ENCODE measurements around the gene NDUFAF7. TPM values are rescaled to one million over a fixed set of nuclear protein-coding genes. Genes with fewer than 3 reads are reported as not detected.
"Not testable (repeated sequence)": the region's sequence is repeated elsewhere in the genome, so short reads cannot be mapped to it uniquely, and the experiment has no call there.

The NDUFAF7 gene
- total RNA-seq, 1 donor from 2014 or later = 23.1 TPM

DNA sequence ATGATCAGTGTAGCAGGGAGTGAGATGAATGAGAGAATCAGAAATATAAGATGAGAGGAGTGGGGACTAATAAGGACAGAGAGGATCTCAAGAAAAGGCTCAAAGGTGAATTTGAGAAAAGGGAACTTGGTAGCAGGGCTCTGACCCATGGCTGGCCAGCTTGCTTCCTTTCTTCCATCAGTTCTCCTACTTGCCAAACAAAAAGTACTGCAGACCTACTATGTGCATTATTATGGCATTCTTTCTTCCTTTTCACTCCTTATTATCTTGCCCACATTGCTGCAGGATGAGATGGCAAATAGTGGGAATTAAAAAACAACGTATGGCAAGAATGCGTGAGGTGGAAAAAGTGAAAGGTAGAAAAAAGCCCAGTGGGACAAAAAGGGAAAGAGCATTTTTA is 60.2 kb downstream of the NDUFAF7 start:
- H3K9me3 ChIP-seq (ENCODE audit: insufficient read depth, low read depth, low read length) = no peaks in the 10 kb centered on the region
- Mint-ChIP-seq H3K36me3 (ENCODE audit: low read depth, unreplicated experiment) (peaks cover 9% of the 10 kb centered on the region), H3K4me1 (ENCODE audit: low read depth, unreplicated experiment) (no peaks in the 10 kb centered on the region), H3K4me3 (ENCODE audit: unreplicated experiment) (no peak overlapping the region), H3K9me3 (ENCODE audit: unreplicated experiment) (no peaks in the 10 kb centered on the region), H3K27ac (ENCODE audit: unreplicated experiment) (no peak overlapping the region), H3K27me3 (ENCODE audit: low read depth, unreplicated experiment) (no peaks in the 10 kb centered on the region)
- no peak overlapping the region for H3K4me3 ChIP-seq (ENCODE audit: insufficient read depth, low read depth, low read length)
- H3K27ac ChIP-seq (ENCODE audit: low read depth, low read length) = no peak overlapping the region
- FAIRE-seq = no peak
- peaks cover 19% of the 10 kb centered on the region for H3K36me3 ChIP-seq (ENCODE audit: insufficient read depth, low read length)
- H2AFZ ChIP-seq (ENCODE audit: low read depth, low read length) = no peak overlapping the region
- H3K9ac ChIP-seq (ENCODE audit: low read length) = no peak overlapping the region
- no peak for DNase-seq (ENCODE audit: low read depth)
- no peak for TF ChIP-seq CTCF (IDR thresholded peaks at IDR 0.05; ENCODE audit: insufficient read depth, low read depth, low read length)
- TF ChIP-seq EZH2 (IDR thresholded peaks at IDR 0.05; ENCODE audit: insufficient read depth, low read length) = no peak
- H4K20me1 ChIP-seq (ENCODE audit: insufficient read depth, low read length) = peaks cover 25% of the 10 kb centered on the region
- H3K27me3 ChIP-seq (ENCODE audit: insufficient read depth, low read length) = no peaks in the 10 kb centered on the region
- no peaks in the 10 kb centered on the region for H3K4me1 ChIP-seq (ENCODE audit: insufficient read depth, low read length)
- H3K79me2 ChIP-seq (ENCODE audit: insufficient read depth, low read length) = peaks cover 35% of the 10 kb centered on the region
- H3K4me2 ChIP-seq (ENCODE audit: low read length) = no peak overlapping the region

- H3K4me2 ChIP-seq (ENCODE audit: low read length); FAIRE-seq; H3K27me3 ChIP-seq (ENCODE audit: insufficient read depth, low read length); H3K9ac ChIP-seq (ENCODE audit: low read length); H3K36me3 ChIP-seq (ENCODE audit: insufficient read depth, low read length); H3K4me1 ChIP-seq (ENCODE audit: insufficient read depth, low read length); H3K4me3 ChIP-seq (ENCODE audit: insufficient read depth, low read depth, low read length); H2AFZ ChIP-seq (ENCODE audit: low read depth, low read length); H3K27me3 Mint-ChIP-seq (ENCODE audit: low read depth, unreplicated experiment); H3K9me3 ChIP-seq (ENCODE audit: insufficient read depth, low read depth, low read length); H3K4me1 Mint-ChIP-seq (ENCODE audit: low read depth, unreplicated experiment); H3K27ac Mint-ChIP-seq (ENCODE audit: unreplicated experiment); H3K9me3 Mint-ChIP-seq (ENCODE audit: unreplicated experiment); H3K4me3 Mint-ChIP-seq (ENCODE audit: unreplicated experiment); H3K27ac ChIP-seq (ENCODE audit: low read depth, low read length); DNase-seq (ENCODE audit: low read depth): not testable (repeated sequence)
- peaks cover 11% of the 10 kb centered on the region for H3K36me3 Mint-ChIP-seq (ENCODE audit: low read depth, unreplicated experiment)
- H4K20me1 ChIP-seq (ENCODE audit: insufficient read depth, low read length) = peaks cover 41% of the 10 kb centered on the region
- peaks cover 66% of the 10 kb centered on the region for H3K79me2 ChIP-seq (ENCODE audit: insufficient read depth, low read length)
These were observed 63.4 kb downstream of the NDUFAF7 start for GRCh38 chr2:37294858-37295257.

DNA sequence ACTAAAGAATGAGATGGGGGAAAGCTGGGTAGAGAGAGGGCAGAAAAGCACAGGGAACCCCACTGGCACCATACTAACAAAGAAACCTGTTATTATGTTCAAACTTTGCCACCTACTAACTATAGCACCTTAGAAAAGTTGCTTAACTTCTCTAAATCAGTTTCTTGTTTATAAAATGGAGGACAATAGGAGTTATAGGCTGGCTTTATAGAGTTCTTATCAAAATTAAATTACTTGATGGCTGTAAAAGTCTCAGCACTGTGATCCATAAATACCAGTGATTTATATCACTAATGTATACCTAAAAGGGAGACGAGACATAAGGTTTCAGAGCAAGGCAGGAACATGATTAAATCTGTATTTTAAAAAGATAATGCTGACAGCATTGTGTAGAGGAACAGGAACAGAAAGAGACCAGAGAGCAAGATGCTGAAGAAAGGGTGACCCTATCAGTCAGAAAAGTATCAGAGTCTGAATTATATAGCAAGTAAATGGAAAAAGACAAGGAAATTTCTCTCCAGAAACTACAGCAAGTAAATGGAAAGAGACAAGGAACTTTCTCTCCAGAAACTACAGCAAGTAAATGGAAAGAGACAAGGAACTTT is 64.1 kb downstream of the NDUFAF7 start:
- no peak overlapping the region for H3K4me3 ChIP-seq (ENCODE audit: insufficient read depth, low read depth, low read length)
- no peaks in the 10 kb centered on the region for H3K4me1 ChIP-seq (ENCODE audit: insufficient read depth, low read length)
- H3K4me1 Mint-ChIP-seq (ENCODE audit: low read depth, unreplicated experiment) = peaks cover 12% of the 10 kb centered on the region
- no peaks in the 10 kb centered on the region for H3K9me3 Mint-ChIP-seq (ENCODE audit: unreplicated experiment)
- H3K27me3 ChIP-seq (ENCODE audit: insufficient read depth, low read length) = no peaks in the 10 kb centered on the region
- TF ChIP-seq CTCF (IDR thresholded peaks at IDR 0.05; ENCODE audit: insufficient read depth, low read depth, low read length) (no peak), EZH2 (IDR thresholded peaks at IDR 0.05; ENCODE audit: insufficient read depth, low read length) (no peak)
- peaks cover 10% of the 10 kb centered on the region for H3K36me3 Mint-ChIP-seq (ENCODE audit: low read depth, unreplicated experiment)
- FAIRE-seq = no peak
- H3K36me3 ChIP-seq (ENCODE audit: insufficient read depth, low read length) = peaks cover 5% of the 10 kb centered on the region
- H3K79me2 ChIP-seq (ENCODE audit: insufficient read depth, low read length) = peaks cover 73% of the 10 kb centered on the region
- no peak overlapping the region for H3K4me3 Mint-ChIP-seq (ENCODE audit: unreplicated experiment)
- no peaks in the 10 kb centered on the region for H3K9me3 ChIP-seq (ENCODE audit: insufficient read depth, low read depth, low read length)
- H2AFZ ChIP-seq (ENCODE audit: low read depth, low read length) = no peak overlapping the region
- H4K20me1 ChIP-seq (ENCODE audit: insufficient read depth, low read length) = peaks cover 47% of the 10 kb centered on the region
- no peak overlapping the region for H3K4me2 ChIP-seq (ENCODE audit: low read length)
- no peak overlapping the region for H3K27ac ChIP-seq (ENCODE audit: low read depth, low read length)
- no peak overlapping the region for H3K27ac Mint-ChIP-seq (ENCODE audit: unreplicated experiment)
- no peak overlapping the region for H3K9ac ChIP-seq (ENCODE audit: low read length)
- DNase-seq (ENCODE audit: low read depth) = no peak
- no peaks in the 10 kb centered on the region for H3K27me3 Mint-ChIP-seq (ENCODE audit: low read depth, unreplicated experiment)

Data from astrocyte (in vitro differentiated cells and primary cell).